GM12878 (cell line): ENCODE results near the gene P3H2. TPM values are rescaled to one million over a fixed set of nuclear protein-coding genes. Genes with fewer than 3 reads are reported as not detected.

Experiments
- ATAC-seq: fragments of 200-7000 bp; cut with Tn5 transposase; 3 replicates; pipeline ENCODE4 v1.9.1; 2020; ENCODE audit warnings: mild to moderate bottlenecking, moderate library complexity
- BruUV-seq: library from RNA; stranded (reverse); fragments of 400-500 nt; replicated peaks from 2 replicates; lab custom pipeline; 2021; lab: Mats Ljungman, UMichigan
- CTCF ChIA-PET: fragments of 300-600 bp; sonication (Branson Sonifier 250); formaldehyde crosslinking; extraction: SDS; loops from one replicate; lab custom pipeline; 2021; ENCODE audit warnings: inconsistent platforms; lab: Yijun Ruan, JAX
- POLR2A ChIA-PET: fragments of 350-600 bp; formaldehyde crosslinking; extraction: SDS; loops from one replicate; lab custom pipeline; 2021; ENCODE audit warnings: inconsistent platforms; lab: Charles Lee
- RAD21 ChIA-PET: fragments of 300-600 bp; sonication (Branson Sonifier 250); formaldehyde crosslinking; loops from one replicate; lab custom pipeline; 2023; ENCODE audit warnings: antibody characterized with exemption; ENCODE audit not compliant: unreplicated experiment; lab: Charles Lee
- SMC1A ChIA-PET: fragments of 300-600 bp; sonication (Branson Sonifier 250); formaldehyde crosslinking; loops from one replicate; lab custom pipeline; 2023; ENCODE audit not compliant: unreplicated experiment, uncharacterized antibody; lab: Charles Lee
- DNase-seq: peaks from one replicate; pipeline ENCODE4 v3.0.0-alpha.2; 2011; ENCODE audit warnings: low read depth, low spot score
- FAIRE-seq: peaks from 3 replicates; lab custom pipeline; 2011; peaks lifted over from hg19 to GRCh38; lab: Jason Lieb, UNC
- H2AFZ ChIP-seq: 2 replicates; pipeline ENCODE4 v1.6.0; 2011; ENCODE audit warnings: low read depth, low read length, control low read depth; ENCODE audit not compliant: control insufficient read depth
- H3K27ac ChIP-seq: 2 replicates; pipeline ENCODE4 v1.5.1; 2011; ENCODE audit warnings: control low read depth; ENCODE audit not compliant: control insufficient read depth, insufficient read depth
- H3K27me3 ChIP-seq, 2 experiments: replicated peaks in 1 of 2; 2 replicates each; pipeline versions ENCODE4 v1.6.0 to v1.6.1; 2011; ENCODE audit warnings: low read length in 1 of 2; ENCODE audit not compliant: control insufficient read depth in 2 of 2, insufficient read depth in 2 of 2
- H3K36me3 ChIP-seq, 2 experiments: 2 replicates each; pipeline ENCODE4 v1.5.1; 2011; ENCODE audit warnings: low read length in 1 of 2; ENCODE audit not compliant: control insufficient read depth in 2 of 2, insufficient read depth in 2 of 2
- H3K4me1 ChIP-seq: 2 replicates; pipeline ENCODE4 v1.6.1; 2011; ENCODE audit warnings: mild to moderate bottlenecking, low read length, moderate library complexity, mixed read lengths; ENCODE audit not compliant: control insufficient read depth, insufficient read depth
- H3K4me2 ChIP-seq: 2 replicates; pipeline ENCODE4 v1.6.0; 2011; ENCODE audit warnings: control low read depth; ENCODE audit not compliant: control insufficient read depth, insufficient read depth
- H3K4me3 ChIP-seq: fragments of 200-600 bp; sonication (generic); 2 replicates; pipeline ENCODE4 v1.5.1; 2016
- H3K79me2 ChIP-seq: 2 replicates; pipeline ENCODE4 v1.6.0; 2011; ENCODE audit warnings: low read length; ENCODE audit not compliant: control insufficient read depth, insufficient read depth
- H3K9ac ChIP-seq: 2 replicates; pipeline ENCODE4 v1.8.0; 2011; ENCODE audit warnings: low read length, control low read depth, mixed read lengths; ENCODE audit not compliant: control insufficient read depth, insufficient read depth
- H3K9me3 ChIP-seq: replicated peaks from 3 replicates; pipeline ENCODE4 v1.5.1; 2011; ENCODE audit warnings: mild to moderate bottlenecking, low read length; ENCODE audit not compliant: control insufficient read depth, insufficient read depth
- H4K20me1 ChIP-seq: 2 replicates; pipeline ENCODE4 v1.6.0; 2011; ENCODE audit not compliant: control insufficient read depth, insufficient read depth
- CHD4 ChIP-seq: fragments of 200-600 bp; sonication (generic); IDR thresholded peaks from 2 replicates; pipeline ENCODE4 v1.6.1; 2016; ENCODE audit warnings: mild to moderate bottlenecking
- ELK1 ChIP-seq: IDR thresholded peaks from 2 replicates; pipeline ENCODE4 v1.6.1; 2012; ENCODE audit warnings: low read depth, low read length, improper control_type of control experiment
- GATAD2B ChIP-seq: fragments of 450-650 bp; conservative IDR thresholded peaks from 2 replicates; pipeline ENCODE4 v1.6.1; 2017; ENCODE audit warnings: low read depth, mild to moderate bottlenecking, moderate library complexity
- HDAC2 ChIP-seq: fragments of 200-600 bp; sonication (generic); IDR thresholded peaks from 2 replicates; pipeline ENCODE4 v1.6.1; 2017
- IRF3 ChIP-seq: fragments of 450-650 bp; IDR thresholded peaks from 2 replicates; pipeline ENCODE4 v1.6.1; 2014; ENCODE audit warnings: mild to moderate bottlenecking
- IRF4 ChIP-seq: IDR thresholded peaks from 2 replicates; pipeline ENCODE4 v1.6.1; 2011; ENCODE audit warnings: low read depth, low read length
- JUNB ChIP-seq: IDR thresholded peaks from 2 replicates; pipeline ENCODE4 v1.6.1; 2016; ENCODE audit warnings: antibody characterized with exemption, mild to moderate bottlenecking
- KAT2A ChIP-seq: conservative IDR thresholded peaks from 2 replicates; pipeline ENCODE4 v1.6.1; 2011; ENCODE audit warnings: low read depth, low read length; ENCODE audit not compliant: control insufficient read depth
- KLF5 ChIP-seq: fragments of 450-650 bp; IDR thresholded peaks from 2 replicates; pipeline ENCODE4 v1.6.1; 2014; ENCODE audit warnings: mild to moderate bottlenecking; ENCODE audit not compliant: partially characterized antibody
- MXI1 ChIP-seq: fragments of 150-350 bp; IDR thresholded peaks from 2 replicates; pipeline ENCODE4 v1.6.1; 2011; ENCODE audit warnings: low read depth, mild to moderate bottlenecking, inconsistent platforms, low read length, improper control_type of control experiment
- NBN ChIP-seq: fragments of 450-650 bp; IDR thresholded peaks from 2 replicates; pipeline ENCODE4 v1.6.1; 2016
- NRF1 ChIP-seq: conservative IDR thresholded peaks from 2 replicates; pipeline ENCODE4 v1.6.1; 2011; ENCODE audit warnings: mild to moderate bottlenecking, low read depth, low read length, improper control_type of control experiment
- PAX8 ChIP-seq: fragments of 450-650 bp; IDR thresholded peaks from 2 replicates; pipeline ENCODE4 v1.6.1; 2017; ENCODE audit warnings: mild to moderate bottlenecking, moderate library complexity
- SKIL ChIP-seq: fragments of 450-650 bp; IDR thresholded peaks from 2 replicates; pipeline ENCODE4 v1.6.1; 2017; ENCODE audit warnings: mild to moderate bottlenecking, low read depth, inconsistent platforms; ENCODE audit not compliant: poor library complexity, severe bottlenecking
- USF1 ChIP-seq: IDR thresholded peaks from 2 replicates; pipeline ENCODE4 v1.6.1; 2011; ENCODE audit warnings: borderline replicate concordance, low read depth, mild to moderate bottlenecking, moderate library complexity, mixed read lengths, low read length; ENCODE audit not compliant: insufficient read depth; ENCODE audit errors: extremely low read length
- ZNF687 ChIP-seq: fragments of 450-650 bp; IDR thresholded peaks from 2 replicates; pipeline ENCODE4 v1.6.1; 2017; ENCODE audit warnings: mild to moderate bottlenecking, moderate library complexity
- ZSCAN29 ChIP-seq: fragments of 450-650 bp; IDR thresholded peaks from 2 replicates; pipeline ENCODE4 v1.6.1; 2017; ENCODE audit warnings: mild to moderate bottlenecking, moderate library complexity
- in situ Hi-C: fragments of 300-500 bp; cut with MboI; formaldehyde crosslinking; loops from 9 replicates; pipeline ENCODE4 v1.14.3; 2018; ENCODE audit warnings: mixed read lengths
- intact Hi-C: fragments of 100-400 bp; cut with micrococcal nuclease; formaldehyde crosslinking; loops from one replicate; pipeline ENCODE4 v1.14.2; 2022; ENCODE audit not compliant: unreplicated experiment
- polyA plus RNA-seq, 11 experiments: library from polyadenylated mRNA; depleted of rRNA in 4 of 11; unstranded in 6 of 11; stranded (reverse) in 5 of 11; fragments of >200 nt; fragmentation: Nextera tagmentation in 4 of 11; fragmentation: Illumina TruSeq in 1 of 11; extraction: Ambion mirVana in 4 of 11; extraction: Trizol in 1 of 11; gene quantifications; 1 replicate in 1 of 11; 2 replicates in 10 of 11; pipeline versions ENCODE4 v1.2.1 to v1.2.3, GENCODE V29; 2011 to 2016; ENCODE audit warnings: inconsistent platforms in 2 of 11, missing spikeins in 2 of 11, low read depth in 1 of 11
- total RNA-seq, 4 experiments: library from RNA; depleted of rRNA in 3 of 4; stranded (reverse); fragments of >200 nt in 3 of 4; fragmentation: Illumina TruSeq in 1 of 4; extraction: Trizol in 1 of 4; gene quantifications; 2 replicates each; pipeline versions ENCODE4 v1.2.1 to v1.2.3, GENCODE V29; 2013 to 2021

The P3H2 gene
- total and polyA plus RNA-seq, 10 of the 15 experiments (the other 5 are each of a cell fraction or from before 2014, with no cell fraction given), result 27.0 to 97.6 (median 83.2) TPM

- H3K27ac ChIP-seq, result no peak overlapping the region
- no peaks in the 10 kb centered on the region; the same call in 1 of the 2 replicates for H3K79me2 ChIP-seq
- no peaks in the 10 kb centered on the region for H3K9me3 ChIP-seq
- RAD21 ChIA-PET, result no interaction called here
- no peak overlapping the region for H2AFZ ChIP-seq
- in situ Hi-C loops (no loop called here), intact Hi-C loops (no loop called here)
- no peak overlapping the region for H3K4me2 ChIP-seq
- FAIRE-seq, result no peak
- H3K4me3 ChIP-seq, result no peak overlapping the region
- ATAC-seq, result no peak
- no peaks in the 10 kb centered on the region for H3K4me1 ChIP-seq
- CTCF ChIA-PET, result interaction anchor here (1.1 to 1.4 kb wide), 2 partner anchors 10 to 17 kb away, joined by 3 to 4 read pairs; no protein-coding TSS in a partner anchor
- H3K27me3 ChIP-seq, result no peaks in the 10 kb centered on the region
- H4K20me1 ChIP-seq, result no peaks in the 10 kb centered on the region
- no peak overlapping the region for H3K9ac ChIP-seq
- DNase-seq, result no peak
- H3K36me3 ChIP-seq, result no peaks in the 10 kb centered on the region
- no TSS peak for BruUV-seq
- POLR2A ChIA-PET, result interaction anchor here (0.7 kb wide), 1 partner anchor 11 kb away, joined by 4 read pairs; no protein-coding TSS in a partner anchor
- SMC1A ChIA-PET, result interaction anchor here (0.9 to 1.3 kb wide), 4 partner anchors 14 to 73 kb away, joined by 3 to 4 read pairs (median 3); no protein-coding TSS in a partner anchor
- TF ChIP-seq JUNB (no peak), MXI1 (no peak), IRF4 (no peak), NRF1 (no peak), HDAC2 (no peak), SKIL (no peak), USF1 (no peak), CHD4 (no peak), GATAD2B (no peak), PAX8 (no peak), ZNF687 (no peak), KLF5 (no peak), KAT2A (no peak), NBN (no peak), ZSCAN29 (no peak), ELK1 (no peak), IRF3 (no peak)
Observed at GRCh38 chr3:190043741-190044140, 77.0 kb downstream of the P3H2 start.
